ENCODE measurements around the gene CHEK2.
"Not testable (repeated sequence)": the region's sequence is repeated elsewhere in the genome, so short reads cannot be mapped to it uniquely, and the experiment has no call there.

Gene CHEK2

GRCh38 chr22:28741200-28741784, 328 bp downstream of the CHEK2 start:
- no peak for DNase-seq (ENCODE audit: low spot score)

DNA sequence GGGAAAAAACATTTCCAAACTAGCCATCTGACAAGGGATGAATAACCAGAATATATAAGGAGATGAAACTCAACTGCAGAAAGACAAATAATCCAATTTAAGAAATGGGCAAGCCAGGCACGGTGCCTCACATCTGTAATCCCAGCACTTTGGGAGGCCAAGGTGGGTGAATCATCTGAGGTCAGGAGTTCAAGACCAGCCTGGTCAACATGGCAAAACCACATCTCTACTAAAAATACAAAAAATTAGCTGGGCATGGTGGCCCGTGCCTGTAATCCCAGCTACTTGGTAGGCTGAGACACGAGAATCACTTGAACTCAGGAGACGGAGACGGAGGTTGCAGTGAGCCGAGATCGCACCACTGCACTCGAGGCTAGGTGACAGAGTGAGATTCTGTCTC, 2.7 kb downstream of the CHEK2 start:
- not testable (repeated sequence) for DNase-seq (ENCODE audit: low spot score)

GRCh38 chr22:28737701-28738100, 3.9 kb downstream of the CHEK2 start:
- DNase-seq (ENCODE audit: low spot score): no peak

DNA sequence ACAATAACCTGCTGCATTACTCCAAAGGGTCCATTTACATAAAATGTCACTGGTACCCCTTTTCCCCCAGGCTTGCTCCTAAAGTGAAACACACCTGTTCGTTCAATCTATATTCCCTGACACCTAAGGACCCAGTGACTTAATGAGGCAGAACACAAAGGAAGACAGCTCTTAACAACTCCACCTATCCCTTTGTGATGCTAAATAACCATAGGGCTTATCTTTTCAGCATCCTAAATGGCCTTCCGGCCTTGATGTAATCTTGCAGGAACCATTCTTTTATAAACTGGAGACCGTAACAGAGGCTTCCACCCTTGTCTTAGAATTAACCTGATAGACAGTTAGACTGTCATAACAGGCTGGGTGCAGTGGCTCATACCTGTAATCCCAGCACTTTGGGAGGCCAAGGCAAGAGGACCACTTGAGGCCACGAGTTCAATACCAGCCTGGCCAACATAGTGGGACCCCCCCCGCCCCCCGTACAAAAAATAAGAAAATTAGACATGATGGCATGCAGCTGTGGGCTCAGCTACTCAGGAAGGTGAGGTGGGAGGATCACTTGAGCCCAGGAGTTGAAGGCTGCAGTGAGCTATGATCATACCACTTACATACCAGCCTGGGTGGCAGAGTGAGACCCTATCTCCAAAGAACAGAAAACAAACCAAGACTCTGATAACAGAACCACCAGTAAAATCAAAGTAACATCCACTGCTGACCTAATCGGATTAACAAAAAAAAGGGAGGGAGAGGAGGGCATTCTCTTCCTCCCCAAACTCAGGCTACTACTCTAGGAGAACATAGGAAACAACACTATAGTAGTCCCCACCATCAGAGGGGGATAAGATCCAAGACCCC, 5.1 kb downstream of the CHEK2 start:
- no peak for DNase-seq (ENCODE audit: low spot score)

- DNase-seq (ENCODE audit: low spot score): no peak
Measured at GRCh38 chr22:28734393-28734792, 7.2 kb downstream of the CHEK2 start.

DNA sequence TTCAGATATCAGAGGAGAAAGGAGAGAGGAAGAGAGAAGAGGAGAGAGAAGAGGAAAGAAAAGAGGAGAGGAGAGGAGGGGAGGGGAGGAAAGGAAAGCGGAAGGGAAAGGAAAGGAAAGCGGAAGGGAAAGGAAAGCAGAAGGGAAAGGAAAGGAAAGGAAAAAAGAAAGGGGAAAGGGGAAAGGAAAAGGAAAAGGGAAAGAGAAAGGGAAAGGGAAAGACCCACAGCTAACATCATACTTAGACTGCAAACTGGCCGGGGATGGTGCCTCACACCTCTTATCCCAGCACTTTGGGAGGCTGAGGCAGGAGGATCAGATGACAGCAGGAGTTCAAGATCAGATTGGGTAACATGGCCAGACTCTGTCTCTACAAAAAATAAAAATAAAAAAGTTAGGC, 11.4 kb downstream of the CHEK2 start:
- no peak for DNase-seq (ENCODE audit: low spot score)

DNA sequence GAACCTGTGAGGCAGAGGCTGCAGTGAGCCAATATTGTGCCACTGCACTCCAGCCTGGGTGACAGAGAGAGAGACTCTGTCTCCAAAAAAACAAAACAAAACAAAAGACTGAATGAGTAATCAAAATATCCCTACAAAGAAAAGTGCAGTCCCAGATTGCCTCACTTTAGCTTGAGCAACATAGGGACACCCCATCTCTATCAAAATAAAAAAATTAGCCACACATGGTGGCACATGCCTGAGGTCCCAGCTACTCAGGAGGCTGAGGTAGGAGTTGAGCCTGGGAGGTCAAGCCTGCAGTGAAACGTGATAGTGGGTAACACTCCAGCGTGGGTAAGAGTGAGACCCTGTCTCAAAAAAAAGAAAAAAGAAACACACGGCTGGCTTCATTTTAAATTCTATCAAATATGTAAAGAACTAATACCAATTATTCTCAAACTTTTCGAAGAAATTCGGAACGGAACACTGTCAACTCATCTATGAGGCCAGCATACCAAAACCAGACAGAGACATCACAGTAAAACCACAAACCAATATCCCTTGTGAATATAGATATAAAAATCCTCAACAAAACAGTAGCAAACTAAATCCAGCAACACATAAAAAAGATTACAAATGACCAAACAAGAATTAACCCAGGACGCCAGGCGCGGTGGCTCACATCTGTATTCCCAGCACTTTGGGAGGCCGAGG, 12.9 kb downstream of the CHEK2 start:
- no peak for DNase-seq (ENCODE audit: low spot score)

DNA sequence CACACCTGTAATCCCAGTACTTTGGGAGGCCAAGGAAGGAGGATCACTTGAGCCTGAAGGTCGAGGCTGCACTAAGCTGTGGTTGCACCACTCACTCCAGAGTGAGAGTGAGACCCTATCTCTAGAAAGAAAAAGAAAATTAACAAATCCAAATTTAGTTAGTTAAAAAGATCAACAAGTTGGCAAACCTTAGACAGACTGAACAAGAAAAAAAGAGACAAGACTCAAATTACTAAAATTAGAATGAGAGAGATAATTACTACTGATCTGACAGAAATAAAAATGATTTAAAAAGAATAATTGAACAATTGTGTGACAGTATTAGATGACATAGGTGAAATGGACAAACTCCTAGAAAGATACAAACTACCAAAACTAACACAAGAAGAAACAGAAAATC, 13.6 kb downstream of the CHEK2 start:
- no peak for DNase-seq (ENCODE audit: low spot score)

DNA sequence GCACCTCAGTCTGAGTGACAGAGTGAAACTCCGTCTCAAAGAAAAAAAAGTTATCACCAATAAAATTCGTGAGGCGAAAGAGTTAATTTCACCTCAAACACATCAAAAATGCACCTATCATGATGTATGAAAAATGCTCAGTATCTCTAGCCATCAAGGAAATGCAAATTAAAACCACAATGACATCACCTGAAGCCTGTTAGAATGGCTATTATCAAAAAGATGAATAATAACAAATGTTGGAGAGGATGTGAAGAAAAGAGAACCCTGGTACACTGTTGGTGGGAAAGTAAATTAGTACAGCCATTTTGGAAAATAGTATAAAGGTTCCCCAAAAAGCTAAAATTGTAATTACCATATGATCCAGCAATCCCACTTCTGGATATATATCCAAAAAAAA, 23.6 kb downstream of the CHEK2 start:
- DNase-seq (ENCODE audit: low spot score): no peak

- DNase-seq (ENCODE audit: low spot score): no peak
Measured at GRCh38 chr22:28716686-28717085, 24.9 kb downstream of the CHEK2 start.

DNA sequence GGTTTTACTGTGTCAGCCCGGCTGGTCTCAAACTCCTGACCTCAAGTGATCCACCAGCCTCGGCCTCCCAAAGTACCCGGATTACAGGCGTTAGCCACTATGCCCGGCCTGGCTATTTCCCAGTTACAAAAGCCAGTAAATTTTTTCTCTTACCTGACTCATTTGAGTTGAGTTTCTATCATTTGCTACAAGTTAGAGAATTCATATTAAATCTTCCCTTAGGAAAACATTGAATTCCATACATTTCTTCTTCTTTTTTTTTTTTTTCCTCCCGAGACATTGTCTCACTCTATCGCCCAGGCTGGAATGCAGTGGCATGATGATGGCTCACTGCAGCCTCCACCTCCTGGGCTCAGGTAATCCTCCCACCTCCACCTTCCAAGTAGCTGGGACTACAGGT, 26.0 kb downstream of the CHEK2 start:
- DNase-seq (ENCODE audit: low spot score): no peak

DNA sequence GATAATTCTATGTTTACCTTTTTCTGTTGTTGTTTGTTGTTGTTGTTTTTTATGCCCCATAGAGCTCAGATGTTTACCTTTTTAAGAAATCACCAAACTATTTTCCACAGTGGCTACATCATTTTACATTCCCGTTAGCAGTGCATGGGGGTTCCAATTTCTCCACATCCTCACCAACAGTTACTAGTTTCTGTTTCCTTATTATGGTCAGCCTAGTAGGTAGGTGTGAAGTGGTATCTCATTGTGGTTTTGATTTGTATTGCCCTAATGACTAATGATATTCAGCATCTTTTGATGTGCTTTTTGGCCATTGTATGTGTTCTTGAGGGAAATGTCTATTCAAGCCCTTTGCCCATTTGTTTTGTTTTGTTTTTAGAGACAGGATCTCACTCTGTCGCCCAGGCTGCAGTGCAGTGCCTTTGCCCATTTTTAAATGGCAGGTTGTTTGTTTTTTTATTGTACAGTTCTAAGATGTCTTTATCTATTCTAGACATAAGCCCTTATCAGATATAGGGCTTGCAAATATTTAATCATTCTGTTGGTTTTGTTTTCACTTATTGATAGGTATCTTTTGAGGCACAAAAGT, 27.5 kb downstream of the CHEK2 start:
- DNase-seq (ENCODE audit: low spot score): no peak

GRCh38 chr22:28711820-28712777, 29.5 kb downstream of the CHEK2 start:
- no peak for DNase-seq (ENCODE audit: low spot score)

DNA sequence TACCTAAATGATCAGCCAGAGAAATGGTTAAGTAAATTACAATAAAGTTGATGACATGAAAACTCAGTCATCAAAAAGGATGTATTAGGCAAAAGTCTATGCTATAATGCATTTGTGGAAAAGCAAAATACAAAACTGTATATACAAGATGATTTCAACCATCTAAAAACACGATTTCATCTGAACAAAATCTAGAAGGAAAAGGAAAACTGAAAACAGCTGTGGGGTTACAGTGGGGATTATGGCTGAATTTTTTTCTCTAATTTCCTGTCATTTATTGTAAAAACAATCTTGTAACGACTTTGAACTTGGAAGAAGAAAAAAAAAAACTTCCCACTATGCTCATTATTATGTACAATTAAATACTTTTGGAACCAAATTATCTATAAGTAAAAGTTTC, 30.3 kb downstream of the CHEK2 start:
- no peak for DNase-seq (ENCODE audit: low spot score)

- no peak for DNase-seq (ENCODE audit: low spot score)
Measured at GRCh38 chr22:28710576-28711191, 30.9 kb downstream of the CHEK2 start.

DNA sequence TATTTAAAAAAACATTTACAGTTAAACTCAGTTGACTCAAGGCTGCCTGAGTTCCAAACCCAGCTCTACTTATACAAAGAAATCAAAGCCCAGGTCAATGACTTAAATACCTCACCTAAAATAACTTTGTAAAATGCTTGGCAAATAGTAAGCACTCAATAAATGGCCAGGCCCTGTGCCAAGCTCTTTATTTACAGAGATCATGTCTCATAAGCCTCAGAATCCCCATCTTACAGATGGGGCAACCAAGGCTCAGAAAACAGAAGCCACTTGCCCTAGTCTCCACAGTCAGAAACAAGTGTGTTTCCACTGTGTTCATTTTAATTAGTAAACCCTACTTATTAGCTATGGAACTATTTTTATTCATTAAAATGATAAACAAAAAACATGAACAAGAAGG, 31.5 kb downstream of the CHEK2 start:
- DNase-seq (ENCODE audit: low spot score): no peak

- DNase-seq (ENCODE audit: low spot score): no peak
Measured at GRCh38 chr22:28706845-28707244, 34.8 kb downstream of the CHEK2 start.

GRCh38 chr22:28703436-28703835, 38.2 kb downstream of the CHEK2 start:
- no peak for DNase-seq (ENCODE audit: low spot score)

DNA sequence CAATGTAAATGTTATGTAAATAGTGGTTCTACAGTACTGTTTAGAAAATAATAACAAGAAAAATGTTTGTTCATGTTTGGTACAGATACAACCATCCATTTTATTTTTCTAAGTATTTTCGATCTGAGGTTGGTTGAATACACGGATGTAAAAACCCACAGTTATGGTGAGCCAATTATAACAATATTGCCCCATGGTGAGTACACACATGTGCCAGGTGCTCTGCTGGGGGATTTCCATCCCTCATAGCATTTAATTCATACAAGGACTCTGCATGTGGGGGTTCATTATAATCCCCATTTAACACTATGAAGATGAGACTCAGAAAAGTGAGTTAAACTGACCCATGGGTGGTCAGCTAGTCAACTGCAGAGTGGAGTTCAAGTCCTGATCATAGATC, 38.7 kb downstream of the CHEK2 start:
- no peak for DNase-seq (ENCODE audit: low spot score)

- DNase-seq (ENCODE audit: low spot score): not testable (repeated sequence)
Measured at GRCh38 chr22:28693041-28693760, 48.4 kb downstream of the CHEK2 start.
